Esophagus squamous epithelium (tissue), 5 donors: Measurements from ENCODE around the gene AK3. TPM values are rescaled to one million over a fixed set of nuclear protein-coding genes. Genes with fewer than 3 reads are reported as not detected.

Experiments
- DNase-seq: peaks from one replicate; lab custom pipeline; 2025; lab: John Stamatoyannopoulos, UW
- H3K27ac ChIP-seq, 4 donors: fragments of 200-600 bp; sonication (generic); one replicate each; pipeline ENCODE4 v1.5.1; 2016 to 2019; ENCODE audit warnings: mild to moderate bottlenecking in 1 of 4
- H3K27me3 ChIP-seq, 4 donors: fragments of 200-600 bp; sonication (generic); 1 replicate in 3 of 4; 2 replicates in 1 of 4; pipeline versions ENCODE4 v1.5.1 to v1.6.0; 2017 to 2021; ENCODE audit warnings: antibody characterized with exemption in 1 of 4
- H3K36me3 ChIP-seq, 3 donors: fragments of 200-600 bp; sonication (generic); one replicate each; pipeline ENCODE4 v1.5.1; 2016 to 2019
- H3K4me1 ChIP-seq, 3 donors: fragments of 200-600 bp; sonication (generic); one replicate each; pipeline ENCODE4 v1.5.1; 2017 to 2019
- H3K4me3 ChIP-seq, 4 donors: fragments of 200-600 bp; sonication (generic); 1 replicate in 3 of 4; 2 replicates in 1 of 4; pipeline ENCODE4 v1.5.1; 2016 to 2019; ENCODE audit warnings: mild to moderate bottlenecking in 2 of 4, moderate library complexity in 1 of 4
- H3K9me3 ChIP-seq, 3 donors: fragments of 200-600 bp; sonication (generic); one replicate each; pipeline ENCODE4 v1.5.1; 2016 to 2019
- CTCF ChIP-seq, 6 experiments: fragments of 450-650 bp in 4 of 6; fragments of 200-600 bp in 2 of 6; sonication (generic) in 2 of 6; IDR thresholded peaks; one replicate each; pipeline ENCODE4 v1.5.1; 2016 to 2019; ENCODE audit warnings: antibody characterized with exemption in 6 of 6, mild to moderate bottlenecking in 4 of 6, moderate library complexity in 4 of 6
- POLR2A ChIP-seq, 4 donors: fragments of 450-650 bp; IDR thresholded peaks; one replicate each; pipeline ENCODE4 v1.6.1; 2017; ENCODE audit warnings: antibody characterized with exemption in 4 of 4, mild to moderate bottlenecking in 4 of 4, moderate library complexity in 3 of 4
- WGBS, 2 donors: methylation state at CpG; one replicate each; pipeline ENCODE4 v1.1.5; 2018; 5-methylcytosine and 5-hydroxymethylcytosine counted together
- intact Hi-C: fragments of 100-400 bp; cut with DNase I; formaldehyde crosslinking; loops from one replicate; pipeline ENCODE4 v1.15.0; 2022
- total RNA-seq, 4 donors: library from RNA; depleted of rRNA; stranded (reverse); fragments of >200 nt; gene quantifications; one replicate each; pipeline ENCODE4 v1.1.0, GENCODE V29; 2016
- donor health status: DM: yes; HTN: yes; CAD: no.

The AK3 gene
- total RNA-seq, 4 donors from 2014 or later: 47.8 to 104 (median 81.2) TPM

- TF ChIP-seq CTCF (IDR thresholded peaks at IDR 0.05) (no peak), POLR2A (IDR thresholded peaks at IDR 0.05) (no peak)
- H3K36me3 ChIP-seq: no peaks in the 10 kb centered on the region
- WGBS, 2 donors: 30 to 32% methylated on average over 3 of the region's 3 CpGs
- no peak for DNase-seq
- peak overlapping the region; percentile 92 to 99 (median 98) for H3K27ac ChIP-seq
- intact Hi-C loops: loop anchor here (10.0 kb wide), 1 partner anchor 693 kb away; the partner anchor contains the start of gene PLGRKT
- peaks cover 9 to 55% (median 11%) of the 10 kb centered on the region in 3 donors for H3K4me1 ChIP-seq
- no peaks in the 10 kb centered on the region for H3K9me3 ChIP-seq
- H3K4me3 ChIP-seq: peak overlapping the region in 3 of 4 donors; percentile 82 to 97 (median 84)
- H3K27me3 ChIP-seq: no peaks in the 10 kb centered on the region
Measured at GRCh38 chr9:4742246-4742645, 1.2 kb upstream of the AK3 start.

GRCh38 chr9:4741365-4742089 is 525 bp upstream of the AK3 start:
- Histone ChIP-seq H3K27ac (peak overlapping the region; percentile 92 to 99 (median 98)), H3K27me3 (no peaks in the 10 kb centered on the region), H3K4me1 (peaks cover 9 to 62% (median 11%) of the 10 kb centered on the region in 3 donors), H3K36me3 (no peaks in the 10 kb centered on the region), H3K4me3 (peak overlapping the region; percentile 82 to 97 (median 90)), H3K9me3 (no peaks in the 10 kb centered on the region)
- intact Hi-C loops: loop anchor here (10.0 kb wide), 1 partner anchor 693 kb away; the partner anchor contains the start of gene PLGRKT
- no peak for DNase-seq
- 3% methylated on average over 26 to 41 of the region's 54 CpGs for WGBS, 2 donors
- TF ChIP-seq POLR2A (IDR thresholded peaks at IDR 0.05) (peak in 1 of 4 donors; percentile 58), CTCF (IDR thresholded peaks at IDR 0.05) (no peak)

- no peaks in the 10 kb centered on the region for H3K36me3 ChIP-seq
- TF ChIP-seq POLR2A (IDR thresholded peaks at IDR 0.05): no peak
- TF ChIP-seq CTCF (IDR thresholded peaks at IDR 0.05): no peak
- peaks cover 9 to 64% (median 11%) of the 10 kb centered on the region in 3 donors for H3K4me1 ChIP-seq
- no peak for DNase-seq
- no peaks in the 10 kb centered on the region for H3K27me3 ChIP-seq
- no peaks in the 10 kb centered on the region for H3K9me3 ChIP-seq
- WGBS, 2 donors: 0% methylated on average over 4 of the region's 4 CpGs
- intact Hi-C loops: loop anchor here (10.0 kb wide), 1 partner anchor 694 kb away; the partner anchor contains the start of gene PLGRKT
- peak overlapping the region; percentile 92 to 99 (median 98) for H3K27ac ChIP-seq
- H3K4me3 ChIP-seq: peak overlapping the region; percentile 82 to 97 (median 90)
Measured at GRCh38 chr9:4740388-4740637, 689 bp downstream of the AK3 start.

GRCh38 chr9:4739587-4740387 is 1.2 kb downstream of the AK3 start:
- Histone ChIP-seq H3K4me1 (peaks cover 9 to 66% (median 11%) of the 10 kb centered on the region in 3 donors), H3K9me3 (no peaks in the 10 kb centered on the region), H3K4me3 (peak overlapping the region; percentile 82 to 97 (median 90)), H3K27ac (peak overlapping the region; percentile 92 to 99 (median 98)), H3K27me3 (no peaks in the 10 kb centered on the region), H3K36me3 (no peaks in the 10 kb centered on the region)
- WGBS, 2 donors: 22 to 23% methylated on average over 26 of the region's 26 CpGs
- TF ChIP-seq CTCF (IDR thresholded peaks at IDR 0.05): no peak
- TF ChIP-seq POLR2A (IDR thresholded peaks at IDR 0.05): no peak
- no peak for DNase-seq
- intact Hi-C loops: loop anchor here (5.0 to 10.0 kb wide), 2 partner anchors 72 to 695 kb away; partner anchors contain the start of genes PLGRKT and SPATA6L
